IMR-90 (cell line): ENCODE results near the gene SLC9B2. TPM values are rescaled to one million over a fixed set of nuclear protein-coding genes. Genes with fewer than 3 reads are reported as not detected.

Experiments
- ATAC-seq: fragments of 200-7000 bp; cut with Tn5 transposase; 2 replicates; pipeline ENCODE4 v1.9.1; 2020; ENCODE audit warnings: low read depth, mild to moderate bottlenecking, moderate library complexity
- BruUV-seq: library from RNA; stranded (reverse); fragments of 400-500 nt; replicated peaks from 2 replicates; lab custom pipeline; 2021; lab: Mats Ljungman, UMichigan
- CTCF ChIA-PET: fragments of 300-600 bp; formaldehyde crosslinking; extraction: SDS; loops from one replicate; lab custom pipeline; 2021; ENCODE audit warnings: antibody characterized with exemption; lab: Yijun Ruan, JAX
- POLR2A ChIA-PET: fragments of 300-600 bp; sonication (Branson Sonifier 250); formaldehyde crosslinking; loops from one replicate; lab custom pipeline; 2022; ENCODE audit warnings: antibody characterized with exemption; ENCODE audit not compliant: unreplicated experiment; lab: Charles Lee
- DNase-seq: peaks from one replicate; pipeline ENCODE4 v3.0.0; 2013
- H2AFZ ChIP-seq: replicated peaks from 2 replicates; pipeline ENCODE3; 2013; ENCODE audit warnings: low read length, mild to moderate bottlenecking; ENCODE audit not compliant: poor library complexity
- H2AK5ac ChIP-seq: 2 replicates; pipeline ENCODE4 v1.6.1; 2013; ENCODE audit warnings: low read depth, low read length, inconsistent platforms
- H2AK9ac ChIP-seq: replicated peaks from 2 replicates; pipeline ENCODE3; 2013; ENCODE audit warnings: mild to moderate bottlenecking, low read depth, low read length, moderate library complexity; ENCODE audit not compliant: poor library complexity
- H2BK120ac ChIP-seq: 2 replicates; pipeline ENCODE4 v1.6.1; 2013; ENCODE audit warnings: low read depth, low read length, inconsistent platforms
- H2BK15ac ChIP-seq: 3 replicates; pipeline ENCODE4 v1.6.1; 2013; ENCODE audit warnings: low read depth, low read length, inconsistent platforms
- H2BK20ac ChIP-seq: 2 replicates; pipeline ENCODE4 v1.6.1; 2013; ENCODE audit warnings: low read depth, mild to moderate bottlenecking, inconsistent platforms, low read length, moderate library complexity
- H2BK5ac ChIP-seq: 2 replicates; pipeline ENCODE4 v1.6.1; 2013; ENCODE audit warnings: mild to moderate bottlenecking, low read depth, low read length, inconsistent platforms; ENCODE audit not compliant: poor library complexity, severe bottlenecking
- H3K14ac ChIP-seq: replicated peaks from 2 replicates; pipeline ENCODE4 v1.6.1; 2013; ENCODE audit warnings: low read depth, low read length, inconsistent platforms
- H3K18ac ChIP-seq: 2 replicates; pipeline ENCODE4 v1.6.1; 2013; ENCODE audit warnings: low read depth, low read length, control low read depth
- H3K23ac ChIP-seq: 2 replicates; pipeline ENCODE4 v1.6.1; 2013; ENCODE audit warnings: low read depth, low read length, inconsistent platforms
- H3K27ac ChIP-seq: 2 replicates; pipeline ENCODE4 v1.5.1; 2013; ENCODE audit warnings: mild to moderate bottlenecking, control low read depth, low read length; ENCODE audit not compliant: insufficient read depth
- H3K27me3 ChIP-seq: 2 replicates; pipeline ENCODE4 v1.6.1; 2013; ENCODE audit warnings: low read length; ENCODE audit not compliant: control insufficient read depth, insufficient read depth
- H3K36me3 ChIP-seq: 2 replicates; pipeline ENCODE4 v1.6.1; 2013; ENCODE audit warnings: low read length, mixed read lengths; ENCODE audit not compliant: control insufficient read depth, insufficient read depth
- H3K4ac ChIP-seq: 2 replicates; pipeline ENCODE4 v1.6.1; 2013; ENCODE audit warnings: low read depth, low read length, inconsistent platforms
- H3K4me1 ChIP-seq: 2 replicates; pipeline ENCODE4 v1.6.1; 2013; ENCODE audit warnings: low read length, mixed read lengths; ENCODE audit not compliant: control insufficient read depth, insufficient read depth
- H3K4me2 ChIP-seq: 2 replicates; pipeline ENCODE4 v1.6.1; 2013; ENCODE audit warnings: low read depth, mild to moderate bottlenecking, control low read depth, low read length, moderate library complexity
- H3K4me3 ChIP-seq: 2 replicates; pipeline ENCODE4 v1.5.1; 2013; ENCODE audit warnings: low read depth, mild to moderate bottlenecking, control low read depth, low read length, moderate library complexity; ENCODE audit not compliant: insufficient read depth
- H3K56ac ChIP-seq: 2 replicates; pipeline ENCODE4 v1.6.1; 2013; ENCODE audit warnings: low read length, inconsistent platforms; ENCODE audit not compliant: insufficient read depth; ENCODE audit errors: extremely low read depth
- H3K79me1 ChIP-seq, 2 experiments: 2 replicates each; pipeline ENCODE4 v1.6.1; 2013; ENCODE audit warnings: low read length in 2 of 2, inconsistent platforms in 1 of 2, low read depth in 1 of 2
- H3K9ac ChIP-seq: 2 replicates; pipeline ENCODE4 v1.6.1; 2013; ENCODE audit warnings: low read depth, low read length, control low read depth
- H3K9me1 ChIP-seq: 2 replicates; pipeline ENCODE4 v1.6.1; 2013; ENCODE audit warnings: low read length, inconsistent platforms; ENCODE audit not compliant: insufficient read depth
- H3K9me3 ChIP-seq: 2 replicates; pipeline ENCODE4 v1.6.1; 2013; ENCODE audit warnings: low read length; ENCODE audit not compliant: control insufficient read depth, insufficient read depth
- H4K20me1 ChIP-seq: 2 replicates; pipeline ENCODE4 v1.6.1; 2013; ENCODE audit warnings: low read length, inconsistent platforms; ENCODE audit not compliant: insufficient read depth
- H4K5ac ChIP-seq: 2 replicates; pipeline ENCODE4 v1.6.1; 2013; ENCODE audit warnings: mild to moderate bottlenecking, low read depth, low read length, control low read depth
- H4K8ac ChIP-seq, 2 experiments: 2 replicates each; pipeline ENCODE4 v1.6.1; 2013; ENCODE audit warnings: low read depth in 2 of 2, low read length in 2 of 2, control low read depth in 1 of 2, inconsistent platforms in 1 of 2
- H4K91ac ChIP-seq: 2 replicates; pipeline ENCODE4 v1.6.1; 2013; ENCODE audit warnings: low read depth, low read length, inconsistent platforms; ENCODE audit not compliant: insufficient read depth
- BHLHE40 ChIP-seq: fragments of 150-350 bp; IDR thresholded peaks from 2 replicates; pipeline ENCODE4 v1.6.1; 2016; ENCODE audit warnings: mild to moderate bottlenecking, low read depth, low read length
- MAFK ChIP-seq: IDR thresholded peaks from 2 replicates; pipeline ENCODE4 v1.6.1; 2012; ENCODE audit warnings: low read depth, low read length, improper control_type of control experiment
- MAZ ChIP-seq: IDR thresholded peaks from 2 replicates; pipeline ENCODE4 v1.6.1; 2012; ENCODE audit warnings: low read depth, mild to moderate bottlenecking, low read length, improper control_type of control experiment, moderate library complexity, borderline replicate concordance
- POLR2A ChIP-seq: IDR thresholded peaks from 2 replicates; pipeline ENCODE4 v1.6.1; 2012; ENCODE audit warnings: mild to moderate bottlenecking, low read depth, low read length
- WGBS, 2 experiments: methylation state at CpG; one replicate each; pipeline versions ENCODE4 v1.1.5 to v1.1.7; 2013; ENCODE audit warnings: missing lambda C conversion rate in 2 of 2; ENCODE audit not compliant: insufficient read length in 1 of 2; ENCODE audit errors: extremely low coverage in 2 of 2; 5-methylcytosine and 5-hydroxymethylcytosine counted together
- dilution Hi-C: fragments of 300-500 bp; cut with HindIII; formaldehyde crosslinking; loops from one replicate; pipeline ENCODE4 v1.14.3; 2018; ENCODE audit warnings: low sequenced_read_pairs; ENCODE audit not compliant: unreplicated experiment
- in situ Hi-C: fragments of 300-500 bp; cut with MboI; formaldehyde crosslinking; loops from 3 replicates; pipeline ENCODE4 v1.14.3; 2019; ENCODE audit warnings: low sequenced_read_pairs, inconsistent platforms, mixed read lengths
- intact Hi-C: fragments of 100-400 bp; cut with micrococcal nuclease; formaldehyde crosslinking; loops from 2 replicates; pipeline ENCODE4 v1.10.0; 2022
- polyA plus RNA-seq, 3 experiments: library from polyadenylated mRNA; depleted of rRNA; stranded (reverse); fragments of >200 nt; gene quantifications; 2 replicates each; pipeline ENCODE4 v1.2.3, GENCODE V29; 2012; ENCODE audit warnings: low replicate concordance in 1 of 3
- total RNA-seq: library from RNA; depleted of rRNA; stranded (reverse); fragments of >200 nt; gene quantifications from 2 replicates; pipeline ENCODE4 v1.2.3, GENCODE V29; 2012

Gene SLC9B2
- total and polyA plus RNA-seq, 2 of the 4 experiments (the other 2 are of a cell fraction) = 5.7 to 9.0 TPM

- Histone ChIP-seq H3K79me1 (peaks cover 13 to 17% of the 10 kb centered on the region in 2 experiments), H3K18ac (no peak overlapping the region), H2BK120ac (no peak overlapping the region), H2AK5ac (0 out of 2 replicates have a peak overlapping the region, but pooled peaks have one; percentile 25), H3K27me3 (no peaks in the 10 kb centered on the region), H3K27ac (no peak overlapping the region), H4K8ac (peak overlapping the region in 1 of 2 experiments; percentile 25; a peak in 2 of 4 replicates), H3K4me2 (peak overlapping the region; percentile 95), H3K9me3 (no peaks in the 10 kb centered on the region), H2AFZ (peak overlapping the region; percentile 93), H2BK20ac (no peak overlapping the region), H3K4me1 (peaks cover 2% of the 10 kb centered on the region; the same call in 1 of the 2 replicates), H3K56ac (no peak overlapping the region; the same call in 1 of the 2 replicates), H3K4me3 (peak overlapping the region; percentile 76), H4K91ac (no peak overlapping the region), H2BK15ac (no peak overlapping the region), H4K20me1 (no peaks in the 10 kb centered on the region), H3K9ac (peak overlapping the region; percentile 76; the same call in 1 of the 2 replicates), H3K36me3 (no peaks in the 10 kb centered on the region; the same call in 1 of the 2 replicates), H2BK5ac (no peak overlapping the region), H3K14ac (0 out of 2 replicates have a peak overlapping the region, but pooled peaks have one; percentile 2), H2AK9ac (peak overlapping the region; percentile 82), H4K5ac (peak overlapping the region; percentile 56; the same call in 1 of the 2 replicates), H3K9me1 (peaks cover 6% of the 10 kb centered on the region; the same call in 1 of the 2 replicates), H3K23ac (peak overlapping the region; percentile 64), H3K4ac (peak overlapping the region; percentile 33)
- ChIA-PET POLR2A (interaction anchor here (0.5 kb wide), 1 partner anchor 663 kb away, joined by 3 read pairs; no protein-coding TSS in a partner anchor), CTCF (interaction anchor here (0.9 kb wide), 2 partner anchors 22 to 66 kb away, joined by 3 read pairs; no protein-coding TSS in a partner anchor)
- WGBS, 2 experiments = no CpG with 5 or more reads among the region's 4 CpGs
- peak; percentile 26 for DNase-seq
- dilution Hi-C loops (no loop called here), intact Hi-C loops (loop anchor here (5.0 kb wide), 2 partner anchors 58 to 453 kb away; partner anchors contain the start of gene SLC9B1), in situ Hi-C loops (no loop called here)
- BruUV-seq = no TSS peak
- no peak for TF ChIP-seq POLR2A
- no peak for TF ChIP-seq MAFK
- TF ChIP-seq MAZ = no peak
- 0 out of 2 replicates have a peak, but pooled peaks have one; percentile 19 for TF ChIP-seq BHLHE40
- peak; percentile 13 for ATAC-seq
These were observed 1.1 kb downstream of the SLC9B2 start for GRCh38 chr4:103075435-103075893.
